ENCODE measurements around the gene NCF2. TPM values are rescaled to one million over a fixed set of nuclear protein-coding genes. Genes with fewer than 3 reads are reported as not detected.
"Not testable (repeated sequence)": the region's sequence is repeated elsewhere in the genome, so short reads cannot be mapped to it uniquely, and the experiment has no call there.

Gene NCF2
- total RNA-seq, 1 experiment from 2014 or later: 0.08 TPM

- in situ Hi-C loops (cut with HindIII; ENCODE audit: low pct_unique_long_range_greater_than_20kb, low sequenced_read_pairs): no loop called here
- no peak for DNase-seq (ENCODE audit: low read depth, low spot score)
Measured at GRCh38 chr1:183620311-183620710, 30.1 kb upstream of the NCF2 start.

- DNase-seq (ENCODE audit: low read depth, low spot score): no peak
- in situ Hi-C loops (cut with HindIII; ENCODE audit: low pct_unique_long_range_greater_than_20kb, low sequenced_read_pairs): no loop called here
Measured at GRCh38 chr1:183619781-183620180, 29.5 kb upstream of the NCF2 start.

- DNase-seq (ENCODE audit: low read depth, low spot score); in situ Hi-C loops (cut with HindIII; ENCODE audit: low pct_unique_long_range_greater_than_20kb, low sequenced_read_pairs): not testable (repeated sequence)
Measured at GRCh38 chr1:183618202-183618601, 27.9 kb upstream of the NCF2 start.

- in situ Hi-C loops (cut with HindIII; ENCODE audit: low pct_unique_long_range_greater_than_20kb, low sequenced_read_pairs); DNase-seq (ENCODE audit: low read depth, low spot score): not testable (repeated sequence)
Measured at GRCh38 chr1:183612975-183613374, 22.7 kb upstream of the NCF2 start.

GRCh38 chr1:183612407-183612806, 22.1 kb upstream of the NCF2 start:
- no peak for DNase-seq (ENCODE audit: low read depth, low spot score)
- in situ Hi-C loops (cut with HindIII; ENCODE audit: low pct_unique_long_range_greater_than_20kb, low sequenced_read_pairs): no loop called here

DNA sequence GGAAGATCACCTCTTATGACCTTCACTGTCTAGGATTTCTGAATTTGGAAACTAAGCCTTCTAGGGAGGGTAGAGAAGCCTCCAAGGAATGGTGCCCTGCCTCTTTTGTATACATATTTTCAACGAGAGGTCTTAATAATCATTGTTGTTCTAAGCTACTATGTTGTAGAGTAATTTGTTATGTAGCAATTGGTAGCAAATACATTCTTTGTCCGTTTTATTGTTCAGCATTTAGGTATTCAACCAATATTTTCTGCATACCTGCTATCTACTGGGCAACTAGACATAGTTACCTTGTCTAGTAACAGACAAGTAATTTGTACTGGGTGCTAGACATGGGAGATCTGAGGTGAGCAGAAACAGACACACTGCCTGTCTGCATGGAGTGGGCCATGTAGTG, 20.8 kb upstream of the NCF2 start:
- no peak for DNase-seq (ENCODE audit: low read depth, low spot score)
- in situ Hi-C loops (cut with HindIII; ENCODE audit: low pct_unique_long_range_greater_than_20kb, low sequenced_read_pairs): no loop called here

DNA sequence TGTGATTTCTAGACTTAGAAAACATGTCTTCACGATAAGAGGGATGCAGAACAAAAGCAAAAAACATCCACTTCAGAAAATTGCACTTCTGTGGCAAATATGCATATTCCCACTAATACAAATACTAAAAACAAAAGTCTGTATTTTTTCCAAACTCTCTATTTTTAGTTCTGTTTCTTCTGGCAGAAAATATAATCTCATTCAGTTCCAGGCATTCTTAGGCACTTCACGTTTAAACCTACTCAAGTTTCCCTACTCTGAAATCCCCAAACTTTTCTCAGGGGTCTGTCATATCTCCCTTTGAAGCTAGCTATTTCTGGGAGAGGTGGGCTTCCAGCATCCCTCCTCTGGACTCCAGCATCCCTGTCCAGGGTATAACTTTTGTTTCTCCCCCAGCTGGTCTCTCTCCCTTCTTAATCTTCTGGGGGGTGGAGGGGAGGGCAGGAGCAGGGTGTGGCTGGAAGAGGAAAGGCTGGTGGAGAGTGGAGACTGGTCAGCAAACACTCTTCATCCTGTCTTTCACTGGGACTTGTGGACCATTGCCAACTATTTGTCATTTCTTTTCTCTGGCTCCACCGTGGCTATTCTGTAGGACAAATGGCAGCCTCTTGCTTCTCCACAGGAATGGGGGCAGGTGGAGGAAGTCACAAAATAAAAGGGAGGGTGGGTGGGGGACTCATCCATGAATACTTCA, 19.6 kb upstream of the NCF2 start:
- DNase-seq (ENCODE audit: low read depth, low spot score): no peak
- in situ Hi-C loops (cut with HindIII; ENCODE audit: low pct_unique_long_range_greater_than_20kb, low sequenced_read_pairs): no loop called here

DNA sequence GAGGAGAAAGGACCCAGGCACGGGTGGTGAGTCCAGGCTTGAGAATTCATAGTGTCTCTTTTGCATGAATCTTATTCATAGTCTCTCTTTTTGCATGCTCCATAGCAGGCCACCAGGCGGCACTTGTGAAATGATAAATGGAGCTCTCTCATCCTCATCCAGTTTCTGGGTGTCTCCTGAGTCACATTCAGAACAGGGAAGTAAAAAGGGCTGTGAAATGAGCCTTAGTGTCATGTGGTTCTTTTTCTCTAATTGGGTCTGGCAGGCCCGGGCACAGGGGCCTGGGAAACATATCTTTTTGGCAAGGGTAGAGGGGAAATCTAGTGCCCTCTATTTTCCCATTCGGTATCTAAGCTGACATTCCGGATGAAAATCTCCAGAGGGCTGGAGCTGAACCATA, 19.1 kb upstream of the NCF2 start:
- DNase-seq (ENCODE audit: low read depth, low spot score): peak; percentile 68
- in situ Hi-C loops (cut with HindIII; ENCODE audit: low pct_unique_long_range_greater_than_20kb, low sequenced_read_pairs): no loop called here

- no peak for DNase-seq (ENCODE audit: low read depth, low spot score)
- in situ Hi-C loops (cut with HindIII; ENCODE audit: low pct_unique_long_range_greater_than_20kb, low sequenced_read_pairs): no loop called here
Measured at GRCh38 chr1:183607322-183607980, 17.2 kb upstream of the NCF2 start.

- in situ Hi-C loops (cut with HindIII; ENCODE audit: low pct_unique_long_range_greater_than_20kb, low sequenced_read_pairs): no loop called here
- no peak for DNase-seq (ENCODE audit: low read depth, low spot score)
Measured at GRCh38 chr1:183605904-183606303, 15.6 kb upstream of the NCF2 start.

GRCh38 chr1:183604815-183605214, 14.6 kb upstream of the NCF2 start:
- DNase-seq (ENCODE audit: low read depth, low spot score): no peak
- in situ Hi-C loops (cut with HindIII; ENCODE audit: low pct_unique_long_range_greater_than_20kb, low sequenced_read_pairs): no loop called here

DNA sequence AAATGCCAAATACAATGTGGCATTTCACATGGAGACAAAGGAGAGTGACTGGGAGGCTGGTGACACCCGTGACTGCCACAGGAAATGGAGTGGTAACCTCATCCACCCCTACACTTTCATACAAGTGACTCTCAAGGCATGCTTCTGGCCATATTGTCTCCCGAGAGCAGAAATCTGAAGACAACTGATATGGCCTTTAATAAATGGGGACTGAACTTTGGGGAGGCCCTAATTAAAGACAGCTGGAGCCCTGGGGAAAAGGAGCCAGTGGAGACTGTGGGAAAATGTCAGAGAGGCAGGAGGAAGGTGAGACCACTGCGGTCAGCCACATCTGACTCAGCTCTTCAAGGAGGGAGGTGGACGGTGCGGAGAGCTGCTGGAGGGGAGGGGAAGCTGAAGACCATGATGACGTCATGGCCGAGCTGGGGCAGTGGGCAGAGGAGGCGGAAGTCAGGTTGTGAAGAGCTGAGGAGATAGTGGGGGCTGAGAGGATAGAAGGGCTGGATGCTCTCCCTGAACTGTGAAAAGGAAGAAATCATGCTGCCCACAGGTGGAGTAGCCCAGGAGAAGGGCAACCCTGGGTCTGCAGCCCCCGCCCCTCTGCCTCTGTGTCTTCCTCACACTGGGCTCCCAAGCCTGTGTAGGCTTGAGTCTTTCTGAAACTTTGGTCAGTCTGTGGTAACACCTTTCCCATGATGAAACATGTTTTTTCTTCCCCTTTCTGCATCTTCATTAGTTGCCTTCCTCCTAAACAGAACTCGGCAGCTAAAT, 14.0 kb upstream of the NCF2 start:
- in situ Hi-C loops (cut with HindIII; ENCODE audit: low pct_unique_long_range_greater_than_20kb, low sequenced_read_pairs): no loop called here
- DNase-seq (ENCODE audit: low read depth, low spot score): no peak

- in situ Hi-C loops (cut with HindIII; ENCODE audit: low pct_unique_long_range_greater_than_20kb, low sequenced_read_pairs): no loop called here
Measured at GRCh38 chr1:183602510-183602909, 12.3 kb upstream of the NCF2 start.

GRCh38 chr1:183600634-183601033, 10.4 kb upstream of the NCF2 start:
- in situ Hi-C loops (cut with HindIII; ENCODE audit: low pct_unique_long_range_greater_than_20kb, low sequenced_read_pairs): no loop called here

More at GRCh38 chr1:183602510-183602909, 12.3 kb upstream of the NCF2 start:
- no peak for DNase-seq (ENCODE audit: low read depth, low spot score)

DNA sequence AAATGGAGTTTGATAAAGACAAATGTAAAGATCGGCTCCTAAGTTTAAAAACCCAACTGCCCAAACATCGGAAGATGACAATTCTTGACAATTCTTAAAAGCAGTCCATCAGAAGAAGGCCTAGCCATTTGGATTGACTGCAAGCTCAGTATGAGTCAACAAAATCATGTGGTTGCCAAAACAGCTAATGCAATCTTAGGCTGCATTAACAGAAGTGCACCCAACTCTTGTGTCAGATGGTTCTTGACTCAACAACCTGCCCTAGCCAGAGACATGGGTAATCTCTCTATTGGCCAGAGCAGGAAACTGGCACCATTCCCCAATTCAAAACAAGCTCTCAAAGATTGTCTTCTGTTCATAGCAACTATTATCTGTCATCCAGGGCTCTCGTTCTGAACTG, 9.9 kb upstream of the NCF2 start:
- in situ Hi-C loops (cut with HindIII; ENCODE audit: low pct_unique_long_range_greater_than_20kb, low sequenced_read_pairs): no loop called here
- DNase-seq (ENCODE audit: low read depth, low spot score): peak; percentile 38

More at GRCh38 chr1:183600634-183601033, 10.4 kb upstream of the NCF2 start:
- no peak for DNase-seq (ENCODE audit: low read depth, low spot score)

DNA sequence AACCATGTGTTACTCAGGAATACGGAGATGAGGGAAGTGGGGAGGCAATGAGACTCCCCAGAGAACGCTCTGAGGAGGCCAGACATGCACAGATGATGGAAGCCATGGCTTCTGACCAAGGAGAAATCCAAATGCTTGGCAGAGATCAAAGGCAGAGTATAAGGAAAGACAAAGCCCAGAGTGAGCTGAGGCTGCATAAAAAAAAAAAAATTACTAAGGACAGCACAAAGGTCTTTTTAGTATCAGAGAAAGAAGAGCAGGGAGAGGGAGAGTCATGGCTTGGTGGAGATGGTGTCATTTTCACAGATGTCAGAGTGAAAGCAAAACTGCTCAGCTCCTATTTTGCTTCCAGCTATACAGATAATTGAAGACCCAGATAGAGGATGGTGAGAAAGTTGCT, 8.1 kb upstream of the NCF2 start:
- in situ Hi-C loops (cut with HindIII; ENCODE audit: low pct_unique_long_range_greater_than_20kb, low sequenced_read_pairs): no loop called here
- no peak for DNase-seq (ENCODE audit: low read depth, low spot score)

GRCh38 chr1:183597656-183598347, 7.5 kb upstream of the NCF2 start:
- in situ Hi-C loops (cut with HindIII; ENCODE audit: low pct_unique_long_range_greater_than_20kb, low sequenced_read_pairs): no loop called here
- DNase-seq (ENCODE audit: low read depth, low spot score): no peak

DNA sequence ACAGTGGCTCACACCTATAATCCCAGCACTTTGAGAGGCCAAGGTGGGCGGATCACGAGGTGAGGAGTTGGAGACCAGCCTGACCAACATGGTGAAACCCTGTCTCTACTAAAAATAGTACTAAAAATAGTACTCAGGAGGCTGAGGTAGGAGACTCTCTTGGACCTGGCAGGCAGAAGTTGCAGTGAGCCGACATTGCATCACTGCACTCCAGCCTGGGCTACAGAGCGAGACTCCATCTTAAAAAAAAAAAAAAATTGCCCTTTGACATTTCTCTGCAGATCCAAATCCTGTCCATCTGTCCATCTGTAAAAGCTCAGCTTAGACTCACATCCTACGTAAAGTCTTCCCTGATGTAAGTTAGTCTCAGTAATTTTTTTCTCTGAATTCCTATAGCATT, 6.2 kb upstream of the NCF2 start:
- no peak for DNase-seq (ENCODE audit: low read depth, low spot score)
- in situ Hi-C loops (cut with HindIII; ENCODE audit: low pct_unique_long_range_greater_than_20kb, low sequenced_read_pairs): no loop called here
